HepG2 (cell line): ENCODE measurements around the gene RPTOR. TPM values are rescaled to one million over a fixed set of nuclear protein-coding genes. Genes with fewer than 3 reads are reported as not detected.
A peak's percentile ranks its signal among the peaks of the same experiment; 100 is the strongest.

Experiments
- ARNT2 ChIP-seq: sonication (generic); formaldehyde crosslinking; IDR thresholded peaks from 2 replicates; pipeline ENCODE4 v1.8.0; 2022; ENCODE audit warnings: mild to moderate bottlenecking, low read depth, missing genetic modification reagents, moderate library complexity
- ATM ChIP-seq: fragments of 450-650 bp; IDR thresholded peaks from 2 replicates; pipeline ENCODE4 v1.7.1; 2017; ENCODE audit warnings: mild to moderate bottlenecking, borderline replicate concordance
- CEBPG ChIP-seq: IDR thresholded peaks from 2 replicates; pipeline ENCODE4 v1.6.1; 2016
- DNMT3B ChIP-seq: conservative IDR thresholded peaks from 2 replicates; pipeline ENCODE4 v1.6.1; 2016; ENCODE audit warnings: missing biosample characterization, control low read depth
- ESRRA ChIP-seq: sonication (generic); formaldehyde crosslinking; IDR thresholded peaks from 2 replicates; pipeline ENCODE4 v1.5.1; 2020; ENCODE audit warnings: mild to moderate bottlenecking, low read depth, missing genetic modification reagents
- FOXO1 ChIP-seq: sonication (generic); formaldehyde crosslinking; IDR thresholded peaks from 2 replicates; pipeline ENCODE4 v1.4.0; 2020; ENCODE audit warnings: missing genetic modification reagents
- GTF3A ChIP-seq: sonication (generic); formaldehyde crosslinking; conservative IDR thresholded peaks from 2 replicates; pipeline ENCODE4 v1.4.0; 2020; ENCODE audit warnings: mild to moderate bottlenecking, missing genetic modification reagents
- HNRNPL ChIP-seq: fragments of 200-400 bp; formaldehyde crosslinking; IDR thresholded peaks from 2 replicates; pipeline ENCODE4 v1.6.1; 2017; ENCODE audit warnings: mild to moderate bottlenecking, low read depth, low read length
- MTA1 ChIP-seq: sonication (generic); formaldehyde crosslinking; IDR thresholded peaks from 2 replicates; pipeline ENCODE4 v1.4.0; 2020; ENCODE audit warnings: missing genetic modification reagents, mild to moderate bottlenecking, borderline replicate concordance
- MTF2 ChIP-seq: sonication (generic); formaldehyde crosslinking; IDR thresholded peaks from 2 replicates; pipeline ENCODE4 v1.5.0; 2020; ENCODE audit warnings: missing genetic modification reagents, borderline replicate concordance
- MXI1 ChIP-seq: IDR thresholded peaks from 3 replicates; pipeline ENCODE4 v1.6.1; 2012; ENCODE audit warnings: low read depth, low read length, inconsistent platforms, borderline replicate concordance
- NPAS2 ChIP-seq: sonication (generic); formaldehyde crosslinking; IDR thresholded peaks from 2 replicates; pipeline ENCODE4 v1.8.0; 2022; ENCODE audit warnings: mild to moderate bottlenecking, missing genetic modification reagents, borderline replicate concordance
- RAD21 ChIP-seq: fragments of 450-650 bp; formaldehyde crosslinking; IDR thresholded peaks from 2 replicates; pipeline ENCODE4 v1.5.0; 2020; ENCODE audit warnings: mild to moderate bottlenecking
- RBFOX2 ChIP-seq: fragments of 200-400 bp; formaldehyde crosslinking; IDR thresholded peaks from 2 replicates; pipeline ENCODE4 v1.6.1; 2017; ENCODE audit warnings: low read depth, mild to moderate bottlenecking, low read length
- TAF15 ChIP-seq: fragments of 200-400 bp; formaldehyde crosslinking; IDR thresholded peaks from one replicate; pipeline ENCODE4 v1.6.1; 2018; ENCODE audit warnings: mild to moderate bottlenecking, low read depth, low read length; ENCODE audit not compliant: poor library complexity, severe bottlenecking
- TBP ChIP-seq: sonication (generic); formaldehyde crosslinking; IDR thresholded peaks from 2 replicates; pipeline ENCODE4 v1.5.0; 2020; ENCODE audit warnings: missing genetic modification reagents
- TCF7 ChIP-seq: sonication (generic); IDR thresholded peaks from 2 replicates; pipeline ENCODE4 v1.6.1; 2016; ENCODE audit warnings: antibody characterized with exemption, low read depth
- ZBTB38 ChIP-seq: sonication (generic); formaldehyde crosslinking; IDR thresholded peaks from 2 replicates; pipeline ENCODE4 v1.5.1; 2020; ENCODE audit warnings: mild to moderate bottlenecking, missing genetic modification reagents
- ZBTB7A ChIP-seq: sonication (generic); formaldehyde crosslinking; IDR thresholded peaks from 2 replicates; pipeline ENCODE4 v1.8.0; 2022; ENCODE audit warnings: mild to moderate bottlenecking, missing genetic modification reagents
- ZMAT3 ChIP-seq: sonication (generic); formaldehyde crosslinking; conservative IDR thresholded peaks from 2 replicates; pipeline ENCODE4 v1.7.0; 2021; ENCODE audit warnings: missing genetic modification reagents
- ZNF367 ChIP-seq: sonication (generic); formaldehyde crosslinking; IDR thresholded peaks from 2 replicates; pipeline ENCODE4 v1.4.0; 2020; ENCODE audit warnings: missing genetic modification reagents, borderline replicate concordance
- ZNF546 ChIP-seq: sonication (generic); formaldehyde crosslinking; conservative IDR thresholded peaks from 2 replicates; pipeline ENCODE4 v1.8.1; 2023; ENCODE audit warnings: mild to moderate bottlenecking, missing genetic modification reagents
- ZNF605 ChIP-seq: sonication (generic); formaldehyde crosslinking; IDR thresholded peaks from 2 replicates; pipeline ENCODE4 v1.8.0; 2022; ENCODE audit warnings: mild to moderate bottlenecking, missing genetic modification reagents
- ZNF614 ChIP-seq: IDR thresholded peaks from 2 replicates; pipeline ENCODE4 v1.6.1; 2018; ENCODE audit warnings: missing biosample characterization, missing genetic modification reagents, inconsistent platforms, borderline replicate concordance
- ZNF720 ChIP-seq: sonication (generic); formaldehyde crosslinking; IDR thresholded peaks from 2 replicates; pipeline ENCODE4 v1.4.0; 2020; ENCODE audit warnings: missing genetic modification reagents
- ZSCAN22 ChIP-seq: sonication (generic); formaldehyde crosslinking; IDR thresholded peaks from 2 replicates; pipeline ENCODE4 v1.4.0; 2020; ENCODE audit warnings: mild to moderate bottlenecking, missing genetic modification reagents
- ZSCAN9 ChIP-seq: IDR thresholded peaks from 2 replicates; pipeline ENCODE4 v1.6.1; 2016; ENCODE audit warnings: borderline replicate concordance
- polyA plus RNA-seq, 8 experiments: library from polyadenylated mRNA; depleted of rRNA in 3 of 8; stranded (reverse) in 7 of 8; unstranded in 1 of 8; fragments of >200 nt; fragmentation: Illumina TruSeq in 4 of 8; extraction: Trizol in 4 of 8; gene quantifications; 2 replicates each; pipeline versions ENCODE4 v1.2.1 to v1.2.3, GENCODE V29; 2011 to 2016; ENCODE audit warnings: low read depth in 4 of 8, missing spikeins in 1 of 8, mixed read lengths in 1 of 8; ENCODE audit not compliant: insufficient read depth in 1 of 8
- total RNA-seq, 5 experiments: library from RNA; depleted of rRNA; stranded (reverse); fragments of >200 nt; fragmentation: Illumina TruSeq; extraction: Trizol; gene quantifications; 2 replicates each; pipeline ENCODE4 v1.2.3, GENCODE V29; 2016; ENCODE audit warnings: low read depth in 1 of 5
- TF ChIP-seq, protein P1 (sequence below): sonication (generic); formaldehyde crosslinking; IDR thresholded peaks from 2 replicates; pipeline ENCODE4 v1.8.1; 2023; ENCODE audit warnings: mild to moderate bottlenecking, moderate library complexity, missing genetic modification reagents
- TF ChIP-seq, protein P2 (sequence below): IDR thresholded peaks from 2 replicates; pipeline ENCODE4 v1.6.1; 2016
- TF ChIP-seq, protein P3 (sequence below): sonication (generic); formaldehyde crosslinking; IDR thresholded peaks from 2 replicates; pipeline ENCODE4 v1.8.0; 2022; ENCODE audit warnings: mild to moderate bottlenecking, missing genetic modification reagents, moderate library complexity
- TF ChIP-seq, protein P4 (sequence below): sonication (generic); formaldehyde crosslinking; IDR thresholded peaks from 2 replicates; pipeline ENCODE4 v1.8.1; 2023; ENCODE audit warnings: mild to moderate bottlenecking, missing genetic modification reagents, borderline replicate concordance

Gene RPTOR
- total and polyA plus RNA-seq, 2 of the 13 experiments (the other 11 are each of a cell fraction or from before 2014, with no cell fraction given) = 6.6 to 25.3 TPM

DNA sequence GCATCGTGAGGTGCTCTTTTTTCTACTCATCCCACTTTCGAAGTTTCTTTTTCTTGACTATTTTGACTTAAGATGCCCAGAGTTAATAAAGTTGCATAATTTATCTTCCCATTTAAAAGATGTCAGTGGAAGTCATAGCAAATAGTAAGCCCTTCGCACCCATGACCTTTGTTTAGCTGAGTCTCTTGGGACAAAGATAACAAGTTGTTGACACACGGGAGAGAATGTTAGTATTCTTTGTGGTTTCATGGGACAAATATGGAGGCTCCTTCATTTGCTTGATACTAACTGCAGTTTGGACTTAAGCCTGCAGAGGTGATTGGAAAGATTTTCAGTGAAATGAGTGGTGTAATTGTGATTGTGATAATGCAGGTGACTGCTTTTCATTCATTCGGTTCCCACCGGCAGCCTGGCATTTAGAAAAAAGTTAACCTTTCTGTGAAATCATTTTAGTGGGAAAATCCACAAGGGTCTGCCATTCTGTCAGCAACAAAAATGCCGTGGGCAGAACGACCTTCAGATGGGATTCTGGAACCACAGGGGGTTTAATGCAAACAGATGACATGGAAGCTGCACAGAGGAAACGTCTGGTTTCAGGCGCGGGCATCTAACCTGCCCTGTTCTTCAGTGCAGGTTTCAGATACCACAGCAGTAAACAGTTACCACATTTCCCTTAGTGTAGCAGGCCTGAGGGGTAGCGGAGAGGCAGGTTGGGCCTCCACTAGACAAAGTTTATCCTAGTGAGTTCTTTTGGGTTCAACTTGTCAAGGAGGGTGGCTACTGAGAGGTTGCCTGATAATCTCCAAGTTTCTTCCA is 123.0 kb downstream of the RPTOR start (continued):
- TF ChIP-seq, protein P1, sequence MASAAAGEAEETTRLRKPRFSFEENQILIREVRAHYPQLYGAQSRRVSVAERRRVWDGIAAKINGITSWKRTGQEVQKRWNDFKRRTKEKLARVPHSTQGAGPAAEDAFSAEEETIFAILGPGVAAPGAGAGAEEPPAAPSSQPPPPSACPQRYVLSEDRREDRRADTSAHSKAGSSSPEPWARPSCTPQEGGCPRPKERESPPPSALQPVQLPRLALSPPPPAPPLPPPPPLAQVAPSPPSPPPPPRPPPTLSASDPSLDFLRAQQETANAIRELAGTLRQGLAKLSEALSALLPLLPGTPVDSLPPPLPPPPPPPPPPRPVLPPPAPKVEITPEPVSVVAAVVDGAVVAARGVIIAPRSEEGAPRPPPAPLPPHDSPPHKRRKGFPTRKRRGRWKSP (CRISPR knock-in tag) = no peak
- TF ChIP-seq MXI1 (no peak), CEBPG (CRISPR knock-in tag) (peak; percentile 77), ZNF605 (CRISPR knock-in tag) (no peak), MTA1 (CRISPR knock-in tag) (no peak), FOXO1 (CRISPR knock-in tag) (peak; percentile 76; the same call in 1 of the 2 replicates), HNRNPL (no peak), TCF7 (peak; percentile 76), ESRRA (CRISPR knock-in tag) (0 out of 2 replicates have a peak, but pooled peaks have one; percentile 58), ZNF614 (CRISPR knock-in tag) (0 out of 2 replicates have a peak, but pooled peaks have one; percentile 63), ZBTB38 (CRISPR knock-in tag) (no peak), DNMT3B (CRISPR knock-in tag) (no peak; the same call in 1 of the 2 replicates), ZBTB7A (CRISPR knock-in tag) (no peak), NPAS2 (CRISPR knock-in tag) (no peak), ZMAT3 (CRISPR knock-in tag) (no peak), ARNT2 (no peak), ZSCAN9 (0 out of 2 replicates have a peak, but pooled peaks have one; percentile 67), RBFOX2 (no peak), ZNF720 (no peak), TAF15 (no peak), ZNF367 (no peak), TBP (CRISPR knock-in tag) (no peak), GTF3A (CRISPR knock-in tag) (no peak), ATM (no peak), RAD21 (CRISPR knock-in tag) (no peak), ZSCAN22 (no peak), MTF2 (no peak), ZNF546 (CRISPR knock-in tag) (no peak)
- TF ChIP-seq, protein P2, sequence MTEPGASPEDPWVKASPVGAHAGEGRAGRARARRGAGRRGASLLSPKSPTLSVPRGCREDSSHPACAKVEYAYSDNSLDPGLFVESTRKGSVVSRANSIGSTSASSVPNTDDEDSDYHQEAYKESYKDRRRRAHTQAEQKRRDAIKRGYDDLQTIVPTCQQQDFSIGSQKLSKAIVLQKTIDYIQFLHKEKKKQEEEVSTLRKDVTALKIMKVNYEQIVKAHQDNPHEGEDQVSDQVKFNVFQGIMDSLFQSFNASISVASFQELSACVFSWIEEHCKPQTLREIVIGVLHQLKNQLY (CRISPR knock-in tag) = no peak
- TF ChIP-seq, protein P3, sequence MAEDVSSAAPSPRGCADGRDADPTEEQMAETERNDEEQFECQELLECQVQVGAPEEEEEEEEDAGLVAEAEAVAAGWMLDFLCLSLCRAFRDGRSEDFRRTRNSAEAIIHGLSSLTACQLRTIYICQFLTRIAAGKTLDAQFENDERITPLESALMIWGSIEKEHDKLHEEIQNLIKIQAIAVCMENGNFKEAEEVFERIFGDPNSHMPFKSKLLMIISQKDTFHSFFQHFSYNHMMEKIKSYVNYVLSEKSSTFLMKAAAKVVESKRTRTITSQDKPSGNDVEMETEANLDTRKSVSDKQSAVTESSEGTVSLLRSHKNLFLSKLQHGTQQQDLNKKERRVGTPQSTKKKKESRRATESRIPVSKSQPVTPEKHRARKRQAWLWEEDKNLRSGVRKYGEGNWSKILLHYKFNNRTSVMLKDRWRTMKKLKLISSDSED (CRISPR knock-in tag) = no peak
- TF ChIP-seq, protein P4, sequence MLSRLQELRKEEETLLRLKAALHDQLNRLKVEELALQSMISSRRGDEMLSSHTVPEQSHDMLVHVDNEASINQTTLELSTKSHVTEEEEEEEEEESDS (CRISPR knock-in tag) = 0 out of 2 replicates have a peak, but pooled peaks have one; percentile 21
